ENCODE data around the gene PSMB11.

- TF ChIP-seq POLR2A (IDR thresholded peaks at IDR 0.05): no peak
- TF ChIP-seq, protein P1, sequence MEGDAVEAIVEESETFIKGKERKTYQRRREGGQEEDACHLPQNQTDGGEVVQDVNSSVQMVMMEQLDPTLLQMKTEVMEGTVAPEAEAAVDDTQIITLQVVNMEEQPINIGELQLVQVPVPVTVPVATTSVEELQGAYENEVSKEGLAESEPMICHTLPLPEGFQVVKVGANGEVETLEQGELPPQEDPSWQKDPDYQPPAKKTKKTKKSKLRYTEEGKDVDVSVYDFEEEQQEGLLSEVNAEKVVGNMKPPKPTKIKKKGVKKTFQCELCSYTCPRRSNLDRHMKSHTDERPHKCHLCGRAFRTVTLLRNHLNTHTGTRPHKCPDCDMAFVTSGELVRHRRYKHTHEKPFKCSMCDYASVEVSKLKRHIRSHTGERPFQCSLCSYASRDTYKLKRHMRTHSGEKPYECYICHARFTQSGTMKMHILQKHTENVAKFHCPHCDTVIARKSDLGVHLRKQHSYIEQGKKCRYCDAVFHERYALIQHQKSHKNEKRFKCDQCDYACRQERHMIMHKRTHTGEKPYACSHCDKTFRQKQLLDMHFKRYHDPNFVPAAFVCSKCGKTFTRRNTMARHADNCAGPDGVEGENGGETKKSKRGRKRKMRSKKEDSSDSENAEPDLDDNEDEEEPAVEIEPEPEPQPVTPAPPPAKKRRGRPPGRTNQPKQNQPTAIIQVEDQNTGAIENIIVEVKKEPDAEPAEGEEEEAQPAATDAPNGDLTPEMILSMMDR (IDR thresholded peaks at IDR 0.05): no peak
Observed at GRCh38 chr14:23062002-23062401, 20.0 kb downstream of the PSMB11 start.

Measured in heart left ventricle (tissue), 13 donors.